HuH-7 (cell line): Measurements from ENCODE around the gene LGR5.

Experiments
- DNase-seq: peaks from one replicate; pipeline ENCODE4 v3.0.0; 2011; ENCODE audit warnings: low spot score

LGR5 gene

DNA sequence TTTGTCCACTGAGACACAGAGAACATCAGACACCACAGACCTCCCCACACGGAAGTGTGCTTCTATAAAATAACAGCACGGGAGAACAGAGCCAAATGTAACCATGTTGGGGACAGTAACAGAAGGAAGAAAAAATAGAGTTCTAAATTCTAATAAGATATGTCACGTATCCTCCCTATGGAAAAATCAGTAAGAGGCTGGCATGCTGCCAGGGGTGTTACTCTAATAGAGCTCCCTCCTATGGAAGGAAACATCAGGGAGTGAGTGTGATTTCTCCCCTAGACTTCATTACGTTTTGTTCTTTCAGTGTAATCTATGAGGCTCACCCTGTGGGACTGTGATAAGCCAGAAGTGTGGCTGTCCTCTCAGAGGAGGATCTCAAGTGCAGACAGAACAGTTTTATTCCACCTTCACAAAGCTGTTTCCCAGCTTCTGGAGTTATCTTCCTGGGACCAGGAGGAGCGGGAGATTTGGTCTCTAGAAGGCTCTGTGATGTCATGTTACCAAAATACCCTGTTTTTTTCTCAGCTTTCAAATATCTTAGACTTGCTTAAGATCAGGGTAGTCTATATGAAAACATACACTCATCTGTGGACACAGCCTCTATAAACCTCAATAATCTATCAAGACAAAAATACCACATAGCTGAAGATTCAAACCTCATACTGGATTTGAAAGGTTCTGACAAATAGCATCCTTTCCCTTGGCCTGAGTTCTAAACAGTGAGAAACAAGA, 154.8 kb downstream of the LGR5 start:
- DNase-seq, result no peak

DNA sequence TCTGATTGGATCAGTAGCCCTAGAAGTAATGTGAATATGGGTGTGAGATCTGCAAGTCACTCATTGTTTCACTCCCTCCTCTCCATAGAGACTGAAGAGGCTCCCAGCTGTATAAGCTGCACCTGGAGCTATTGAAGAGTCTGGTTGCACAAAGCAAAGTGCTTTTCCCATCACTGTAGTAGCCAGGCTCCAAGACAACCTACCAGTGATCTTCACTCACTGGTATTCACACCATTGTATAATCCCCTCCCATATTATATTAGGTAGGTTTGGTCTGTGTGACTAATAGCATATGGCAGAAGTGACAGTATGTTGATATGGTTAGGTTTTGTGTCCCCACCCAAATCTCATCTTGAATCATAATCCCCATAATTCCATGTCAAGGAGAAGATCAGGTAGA, 159.6 kb downstream of the LGR5 start:
- DNase-seq, result no peak

GRCh38 chr12:71601546-71601945, 161.9 kb downstream of the LGR5 start:
- no peak for DNase-seq

- no peak for DNase-seq
Measured at GRCh38 chr12:71602761-71603577, 163.4 kb downstream of the LGR5 start.

GRCh38 chr12:71605039-71605438, 165.4 kb downstream of the LGR5 start:
- no peak for DNase-seq

GRCh38 chr12:71607494-71608330, 168.1 kb downstream of the LGR5 start:
- DNase-seq, result no peak

DNA sequence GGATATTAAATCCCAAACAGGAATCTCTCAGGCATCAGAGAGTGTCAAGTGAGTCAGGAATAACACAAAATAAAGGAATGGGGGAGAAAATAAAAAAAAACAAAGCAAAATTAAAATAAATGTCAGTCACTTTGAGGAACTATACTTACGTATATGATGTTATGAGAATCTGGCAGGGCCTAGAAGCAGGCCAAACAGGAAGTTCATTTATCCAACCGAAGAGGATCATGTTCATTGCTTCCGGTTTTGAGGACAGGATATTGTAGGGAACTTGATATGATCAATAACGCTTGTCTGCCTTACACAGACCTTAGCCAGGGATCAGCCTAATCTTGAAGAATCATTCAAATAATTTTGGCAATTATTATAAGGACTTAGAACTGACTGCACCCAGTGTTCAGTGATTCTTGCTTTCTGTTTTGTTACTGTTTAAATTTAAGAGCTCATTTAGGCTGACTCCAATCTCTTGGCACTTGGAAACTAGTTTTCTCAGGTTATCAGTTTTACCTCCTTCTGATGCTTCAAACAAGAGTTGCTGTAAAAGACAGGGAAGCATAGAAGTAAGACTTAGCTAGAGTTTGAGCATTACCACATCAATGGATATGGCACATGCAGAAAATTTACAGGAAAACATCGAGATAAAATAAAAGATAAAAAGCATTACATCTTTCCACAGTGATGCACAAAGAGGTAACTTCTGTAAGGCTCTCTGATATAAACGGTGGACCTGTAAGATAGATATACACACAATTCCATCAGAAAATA, 170.6 kb downstream of the LGR5 start:
- DNase-seq, result no peak

GRCh38 chr12:71621938-71622337, 182.3 kb downstream of the LGR5 start:
- DNase-seq, result no peak

DNA sequence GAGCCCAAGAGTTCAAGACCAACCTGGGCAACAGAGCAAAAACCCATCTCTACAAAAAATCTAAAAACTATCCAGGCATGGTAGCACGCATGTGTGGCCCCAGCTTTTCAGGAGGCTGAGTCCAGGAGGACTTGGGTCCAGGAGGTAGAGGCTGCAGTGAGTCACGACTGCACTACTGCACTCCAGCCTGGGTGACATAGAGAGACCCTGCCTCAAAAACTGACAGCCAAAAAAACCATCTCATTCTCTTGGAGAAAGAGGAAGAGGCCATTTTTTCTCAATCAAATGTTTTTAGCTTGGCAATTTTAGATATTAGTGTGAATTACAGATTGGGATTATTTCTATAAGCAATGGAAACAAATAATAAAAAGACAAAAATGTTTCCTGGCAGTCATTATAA, 185.9 kb downstream of the LGR5 start:
- no peak for DNase-seq

DNA sequence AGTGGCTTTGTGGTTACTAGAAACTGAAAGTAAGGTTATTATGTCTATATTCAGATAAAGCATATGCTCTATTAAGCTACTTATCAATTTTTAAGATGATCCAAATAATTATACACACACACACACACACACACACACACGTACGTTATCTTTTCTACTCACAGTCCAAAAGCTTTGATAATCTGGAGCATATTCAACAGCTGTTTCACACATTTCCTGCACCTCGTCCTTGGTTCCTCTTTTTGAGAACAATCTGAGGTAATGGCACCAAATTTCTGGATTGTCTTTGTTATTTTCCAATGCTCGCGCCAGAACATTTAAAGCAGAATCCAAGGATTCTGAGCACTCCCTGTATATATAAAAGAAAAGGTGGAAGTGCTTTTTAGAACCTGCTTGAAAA, 186.5 kb downstream of the LGR5 start:
- no peak for DNase-seq

DNA sequence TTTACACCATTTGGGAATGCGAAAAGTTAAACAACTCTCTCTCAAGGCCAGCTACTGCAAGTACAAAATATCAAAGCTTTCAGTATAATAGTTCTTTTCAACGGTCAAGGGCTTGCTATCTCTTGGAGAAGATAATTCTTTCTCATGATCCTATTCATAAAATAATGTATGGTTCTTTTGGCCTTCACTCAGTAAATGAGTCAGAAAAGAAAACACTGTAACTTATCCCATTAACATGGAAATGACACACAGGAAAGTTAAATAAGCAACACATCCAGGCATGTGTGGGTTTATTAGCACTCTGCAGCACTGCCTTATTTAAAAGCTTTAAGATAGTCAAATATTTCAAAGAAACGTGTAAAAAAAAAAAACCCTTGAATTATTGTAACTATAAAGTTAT, 187.2 kb downstream of the LGR5 start:
- no peak for DNase-seq

DNA sequence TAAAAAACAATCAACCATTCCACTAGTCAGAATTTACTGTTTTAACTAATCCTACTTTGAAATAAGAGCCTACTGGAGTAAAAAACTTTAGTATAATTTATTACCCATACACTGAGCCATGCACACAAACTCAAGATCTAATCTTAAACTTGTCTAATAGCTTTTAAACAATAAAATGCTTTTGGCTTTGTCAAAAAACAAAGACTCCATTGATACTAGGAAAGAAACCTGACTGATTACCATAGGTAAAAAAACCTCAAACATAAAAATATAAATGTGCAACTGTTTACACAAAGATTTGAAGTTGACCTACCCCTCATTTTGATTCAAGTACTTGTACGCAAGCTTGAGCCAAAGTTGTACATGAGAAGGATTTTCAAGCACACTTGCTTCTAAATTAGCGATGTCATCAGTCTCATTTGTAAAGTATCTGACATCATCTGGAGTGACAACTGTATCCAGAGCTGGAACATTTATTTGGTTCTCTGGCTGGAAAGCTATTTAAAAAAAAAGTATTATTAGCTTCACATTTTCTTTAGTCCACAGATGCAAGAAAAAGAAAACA, 187.9 kb downstream of the LGR5 start:
- no peak for DNase-seq
